ENCODE data around the gene THRA. TPM values are rescaled to one million over a fixed set of nuclear protein-coding genes. Genes with fewer than 3 reads are reported as not detected.

The THRA gene
- total RNA-seq, 1 donor from 2014 or later: 55.6 TPM

GRCh38 chr17:40032322-40033320 is 30.1 kb upstream of the THRA start:
- H3K9me3 ChIP-seq: no peaks in the 10 kb centered on the region
- intact Hi-C loops (cut with DNase I): no loop called here
- no peak for TF ChIP-seq CTCF (IDR thresholded peaks at IDR 0.05)
- H3K27ac ChIP-seq: no peak overlapping the region
- peaks cover 82% of the 10 kb centered on the region for H3K36me3 ChIP-seq
- ATAC-seq: no peak
- H3K27me3 ChIP-seq: no peaks in the 10 kb centered on the region
- H3K4me1 ChIP-seq: no peaks in the 10 kb centered on the region
- DNase-seq: no peak
- H3K4me3 ChIP-seq: no peak overlapping the region

DNA sequence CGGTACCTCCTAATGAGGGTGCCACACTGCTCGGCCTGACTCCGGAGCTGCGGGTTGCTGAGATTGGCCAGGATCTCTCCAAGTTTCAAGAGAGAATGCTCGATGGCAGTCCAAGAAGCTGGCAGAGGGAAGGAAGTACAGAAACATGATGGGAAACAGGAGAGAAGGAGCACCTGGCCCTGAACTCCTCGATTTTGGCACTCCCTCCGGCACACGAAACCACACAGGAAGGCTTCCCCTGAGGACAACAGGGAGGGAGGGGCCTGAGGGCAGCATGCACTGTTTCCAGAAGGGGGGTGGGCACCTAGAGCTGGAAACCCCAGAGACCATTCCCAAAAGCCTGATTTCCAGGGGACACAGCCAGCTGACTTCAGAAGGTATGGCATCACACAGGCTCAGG is 29.4 kb upstream of the THRA start:
- TF ChIP-seq CTCF (IDR thresholded peaks at IDR 0.05): no peak
- no peak overlapping the region for H3K4me3 ChIP-seq
- no peak overlapping the region for H3K27ac ChIP-seq
- no peaks in the 10 kb centered on the region for H3K4me1 ChIP-seq
- H3K36me3 ChIP-seq: peaks cover 79% of the 10 kb centered on the region
- H3K27me3 ChIP-seq: no peaks in the 10 kb centered on the region
- H3K9me3 ChIP-seq: no peaks in the 10 kb centered on the region
- ATAC-seq: no peak
- no peak for DNase-seq
- intact Hi-C loops (cut with DNase I): no loop called here

- Histone ChIP-seq H3K4me3 (no peak overlapping the region), H3K36me3 (peaks cover 67% of the 10 kb centered on the region), H3K9me3 (no peaks in the 10 kb centered on the region), H3K27ac (no peak overlapping the region), H3K4me1 (peaks cover 10% of the 10 kb centered on the region), H3K27me3 (no peaks in the 10 kb centered on the region)
- TF ChIP-seq CTCF (IDR thresholded peaks at IDR 0.05): no peak
- DNase-seq (no peak), ATAC-seq (no peak)
- intact Hi-C loops (cut with DNase I): no loop called here
Measured at GRCh38 chr17:40034426-40035161, 28.2 kb upstream of the THRA start.

DNA sequence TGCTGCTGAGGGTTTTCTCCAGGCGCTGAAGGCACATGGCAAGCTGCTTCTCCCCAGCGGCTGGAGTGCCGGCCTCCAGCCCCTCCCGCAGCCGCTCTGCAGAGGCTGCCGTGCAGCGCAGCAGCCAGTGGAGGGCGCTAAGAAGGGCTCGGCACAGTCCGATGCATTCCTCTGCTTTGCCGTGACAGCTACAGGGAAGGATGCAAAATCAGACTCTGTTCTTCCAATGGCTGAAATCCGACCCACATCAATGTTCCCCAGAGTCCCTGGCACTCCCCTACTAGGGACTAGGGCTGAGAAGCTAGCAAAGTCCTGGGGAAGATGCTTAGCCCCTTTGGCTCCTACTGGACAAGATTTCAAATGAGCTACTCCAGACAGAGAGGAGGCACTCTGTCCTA is 27.6 kb upstream of the THRA start:
- H3K4me1 ChIP-seq: peaks cover 10% of the 10 kb centered on the region
- H3K36me3 ChIP-seq: peaks cover 61% of the 10 kb centered on the region
- no peak overlapping the region for H3K27ac ChIP-seq
- intact Hi-C loops (cut with DNase I): no loop called here
- H3K9me3 ChIP-seq: no peaks in the 10 kb centered on the region
- no peak overlapping the region for H3K4me3 ChIP-seq
- no peaks in the 10 kb centered on the region for H3K27me3 ChIP-seq
- no peak for DNase-seq
- peak; percentile 18 for TF ChIP-seq CTCF (IDR thresholded peaks at IDR 0.05)
- peak; percentile 17 for ATAC-seq

DNA sequence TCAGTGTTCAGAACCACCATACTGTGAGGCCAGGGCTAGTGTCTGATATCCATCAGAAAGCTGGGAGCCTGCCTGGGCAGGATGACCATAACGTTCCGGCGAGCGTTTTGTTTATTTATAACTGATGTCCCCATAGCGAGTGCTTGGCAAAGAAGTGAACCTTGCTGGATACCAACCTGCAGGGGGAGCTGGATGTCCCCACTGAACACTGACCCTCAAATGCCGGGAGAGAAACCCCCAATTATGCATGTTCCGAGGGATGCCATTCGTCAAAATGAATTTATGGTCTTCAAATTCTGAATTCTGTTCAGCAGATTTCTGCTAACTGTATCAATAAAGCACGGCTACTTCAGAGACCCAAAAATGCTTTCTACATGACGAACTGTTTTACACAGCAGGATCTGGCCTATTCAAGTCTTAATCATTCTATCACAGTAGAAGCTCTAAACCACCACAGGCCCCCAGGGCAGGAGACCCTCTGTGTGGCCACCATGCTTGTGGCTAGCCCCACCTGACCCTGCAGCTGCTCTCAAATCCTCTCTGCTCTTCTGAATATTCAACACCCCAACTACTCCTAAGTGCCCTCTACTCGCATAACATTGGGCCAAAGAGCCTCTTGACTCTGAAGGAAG is 23.8 kb upstream of the THRA start:
- TF ChIP-seq CTCF (IDR thresholded peaks at IDR 0.05): peak; percentile 71
- Histone ChIP-seq H3K36me3 (peaks cover 41% of the 10 kb centered on the region), H3K4me1 (peaks cover 10% of the 10 kb centered on the region), H3K9me3 (no peaks in the 10 kb centered on the region), H3K4me3 (no peak overlapping the region), H3K27ac (peak overlapping the region; percentile 82), H3K27me3 (no peaks in the 10 kb centered on the region)
- ATAC-seq (peak; percentile 91), DNase-seq (no peak)
- intact Hi-C loops (cut with DNase I): no loop called here
